Ramos (cell line): Measurements from ENCODE around the gene OR1K1.

Experiments used
- in situ Hi-C: fragments of 300-500 bp; cut with MboI; formaldehyde crosslinking; loops from one replicate; pipeline ENCODE4 v1.14.3; 2022; ENCODE audit warnings: low sequenced_read_pairs; ENCODE audit not compliant: unreplicated experiment

OR1K1 gene, protein sequence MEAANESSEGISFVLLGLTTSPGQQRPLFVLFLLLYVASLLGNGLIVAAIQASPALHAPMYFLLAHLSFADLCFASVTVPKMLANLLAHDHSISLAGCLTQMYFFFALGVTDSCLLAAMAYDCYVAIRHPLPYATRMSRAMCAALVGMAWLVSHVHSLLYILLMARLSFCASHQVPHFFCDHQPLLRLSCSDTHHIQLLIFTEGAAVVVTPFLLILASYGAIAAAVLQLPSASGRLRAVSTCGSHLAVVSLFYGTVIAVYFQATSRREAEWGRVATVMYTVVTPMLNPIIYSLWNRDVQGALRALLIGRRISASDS

DNA sequence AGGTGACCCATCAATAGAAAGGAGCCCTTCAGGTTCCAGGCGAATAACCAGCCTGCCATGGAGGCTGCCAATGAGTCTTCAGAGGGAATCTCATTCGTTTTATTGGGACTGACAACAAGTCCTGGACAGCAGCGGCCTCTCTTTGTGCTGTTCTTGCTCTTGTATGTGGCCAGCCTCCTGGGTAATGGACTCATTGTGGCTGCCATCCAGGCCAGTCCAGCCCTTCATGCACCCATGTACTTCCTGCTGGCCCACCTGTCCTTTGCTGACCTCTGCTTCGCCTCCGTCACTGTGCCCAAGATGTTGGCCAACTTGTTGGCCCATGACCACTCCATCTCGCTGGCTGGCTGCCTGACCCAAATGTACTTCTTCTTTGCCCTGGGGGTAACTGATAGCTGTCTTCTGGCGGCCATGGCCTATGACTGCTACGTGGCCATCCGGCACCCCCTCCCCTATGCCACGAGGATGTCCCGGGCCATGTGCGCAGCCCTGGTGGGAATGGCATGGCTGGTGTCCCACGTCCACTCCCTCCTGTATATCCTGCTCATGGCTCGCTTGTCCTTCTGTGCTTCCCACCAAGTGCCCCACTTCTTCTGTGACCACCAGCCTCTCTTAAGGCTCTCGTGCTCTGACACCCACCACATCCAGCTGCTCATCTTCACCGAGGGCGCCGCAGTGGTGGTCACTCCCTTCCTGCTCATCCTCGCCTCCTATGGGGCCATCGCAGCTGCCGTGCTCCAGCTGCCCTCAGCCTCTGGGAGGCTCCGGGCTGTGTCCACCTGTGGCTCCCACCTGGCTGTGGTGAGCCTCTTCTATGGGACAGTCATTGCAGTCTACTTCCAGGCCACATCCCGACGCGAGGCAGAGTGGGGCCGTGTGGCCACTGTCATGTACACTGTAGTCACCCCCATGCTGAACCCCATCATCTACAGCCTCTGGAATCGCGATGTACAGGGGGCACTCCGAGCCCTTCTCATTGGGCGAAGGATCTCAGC is at the start of gene OR1K1:
TSS of gene OR1K1 (plus strand) at position 58 of the 995 bp plus-strand sequence. CDS start at position 58, 0 bp downstream.
- in situ Hi-C loops = loop anchor here (25.0 kb wide), 2 partner anchors 562 to 688 kb away; partner anchors contain the start of gene CRB2

DNA sequence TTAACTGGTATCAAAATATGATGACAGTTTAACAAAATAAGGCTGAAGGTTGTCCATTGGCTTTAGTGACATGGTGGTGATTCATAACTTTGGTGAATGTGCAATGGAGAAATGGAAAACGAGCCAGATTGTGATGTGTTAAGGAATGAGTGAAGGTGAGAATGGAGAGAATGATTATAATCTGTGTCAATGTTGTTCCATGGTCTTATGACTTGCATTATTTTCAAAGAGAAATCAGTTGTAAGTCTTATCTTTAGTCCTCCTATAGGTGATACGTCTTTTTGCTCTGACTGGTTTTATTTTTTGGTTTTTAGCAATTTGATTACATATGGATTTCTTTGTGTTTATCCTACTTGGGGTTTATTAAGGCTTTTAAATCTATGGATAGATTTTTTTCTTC is 45.1 kb upstream of the OR1K1 start:
- in situ Hi-C loops = no loop called here

DNA sequence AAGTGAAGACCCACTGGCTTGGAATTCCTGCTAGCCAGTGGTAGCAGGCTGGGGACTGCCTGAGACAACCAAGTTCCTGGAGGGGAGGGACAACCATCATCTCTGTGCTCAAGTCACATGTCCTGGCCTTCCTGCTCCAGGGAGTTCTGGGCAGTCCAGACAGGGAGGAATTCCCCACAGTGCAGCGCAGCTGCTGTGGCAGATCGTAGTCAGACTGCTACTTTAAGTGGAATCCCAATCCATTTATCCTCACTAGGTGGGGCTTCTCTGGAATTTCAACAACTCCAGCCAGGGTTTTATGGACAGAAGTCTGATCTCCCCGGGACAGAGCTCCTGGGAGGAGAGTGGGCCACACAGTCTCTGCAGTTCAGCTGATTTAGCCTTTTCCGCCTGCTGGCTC is 32.1 kb upstream of the OR1K1 start:
- in situ Hi-C loops = no loop called here

DNA sequence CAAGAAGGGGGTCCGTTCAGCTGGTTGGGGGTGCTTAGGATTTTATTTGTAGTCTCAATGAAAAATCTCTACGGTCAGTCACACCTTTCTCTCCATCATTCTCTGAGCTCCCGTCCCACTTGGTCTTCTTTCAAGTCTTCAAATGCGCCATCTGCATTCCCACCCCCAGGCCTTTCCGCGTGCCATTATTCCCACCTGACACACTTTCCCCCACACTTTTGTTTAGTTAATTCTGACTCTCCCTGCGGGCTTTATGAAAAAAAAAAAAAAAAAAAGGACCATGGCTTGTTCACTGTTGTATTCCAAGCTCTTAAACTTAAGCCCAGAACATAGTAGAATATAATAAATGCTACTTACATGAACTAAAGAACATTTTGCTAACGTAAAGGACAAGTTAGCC is 22.9 kb upstream of the OR1K1 start:
- in situ Hi-C loops = no loop called here

DNA sequence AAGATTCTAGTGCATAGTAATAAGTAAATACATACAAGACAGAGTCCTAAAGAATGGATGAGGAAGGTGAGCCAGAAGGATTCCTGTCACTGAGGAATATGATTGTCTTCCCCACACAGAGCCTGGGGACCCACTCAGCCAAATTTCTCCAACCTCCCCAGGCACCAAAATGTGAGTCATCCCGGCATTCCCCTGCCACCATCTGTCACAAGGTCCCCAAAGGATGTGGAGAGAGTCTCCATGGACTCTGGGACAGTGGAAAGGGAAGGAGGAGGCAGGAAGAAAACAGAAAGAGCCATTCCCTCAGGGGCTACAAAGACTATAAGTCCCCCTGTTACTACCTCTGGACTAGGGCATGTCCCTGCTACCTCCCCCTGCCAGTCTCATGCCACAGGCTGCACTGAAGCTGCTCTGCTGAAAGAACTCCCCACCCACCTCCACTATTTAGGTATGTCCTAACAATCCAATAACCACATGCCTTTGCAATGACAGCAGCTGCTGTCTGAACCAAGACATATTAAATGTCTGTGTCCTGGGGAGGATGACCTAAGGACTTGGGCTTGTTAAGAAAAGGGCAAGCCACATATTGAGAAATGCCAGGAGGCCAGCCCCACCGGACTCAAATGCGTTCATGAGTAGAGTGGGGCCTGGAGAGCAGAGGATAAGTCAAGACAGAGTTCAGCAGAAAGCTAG is 21.8 kb upstream of the OR1K1 start:
- in situ Hi-C loops = no loop called here

DNA sequence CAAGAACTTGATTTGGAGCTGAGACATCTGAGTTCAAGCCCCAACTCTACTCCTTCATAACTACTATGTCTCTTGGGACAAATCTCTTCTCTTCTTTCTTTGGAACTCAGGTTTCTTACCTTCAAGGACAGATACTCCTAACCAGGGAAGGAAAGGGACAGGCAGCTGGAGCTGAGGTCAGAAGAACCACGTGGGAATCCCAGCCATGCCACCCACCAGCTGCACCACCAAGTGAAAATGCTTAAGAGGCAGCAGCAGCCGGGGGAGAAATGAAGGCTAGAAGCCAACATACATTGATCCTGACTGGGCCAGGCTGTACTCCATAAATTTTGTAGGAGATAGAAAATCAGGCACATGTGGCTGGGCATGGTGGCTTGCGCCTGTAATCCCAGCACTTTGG is 20.7 kb upstream of the OR1K1 start:
- in situ Hi-C loops = no loop called here

DNA sequence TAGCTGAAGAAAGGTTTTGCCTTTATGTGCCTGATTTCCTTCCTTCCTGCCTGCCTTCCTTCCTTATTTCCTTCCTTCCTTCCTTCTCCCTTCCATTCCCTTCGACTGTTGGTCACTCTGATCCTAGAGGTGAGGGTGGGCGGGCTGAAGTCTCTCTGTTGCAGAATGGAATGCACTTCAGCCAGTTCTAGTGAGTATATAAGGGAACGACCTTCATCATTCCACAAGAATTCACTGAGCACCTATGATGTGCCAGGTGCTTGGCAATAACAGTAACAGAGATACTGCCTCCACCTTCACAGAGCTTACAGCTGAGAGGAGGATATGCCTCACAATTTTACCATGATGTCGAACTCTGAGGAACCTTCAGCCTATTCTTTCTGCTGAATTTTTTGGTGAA is 19.9 kb upstream of the OR1K1 start:
- in situ Hi-C loops = no loop called here

DNA sequence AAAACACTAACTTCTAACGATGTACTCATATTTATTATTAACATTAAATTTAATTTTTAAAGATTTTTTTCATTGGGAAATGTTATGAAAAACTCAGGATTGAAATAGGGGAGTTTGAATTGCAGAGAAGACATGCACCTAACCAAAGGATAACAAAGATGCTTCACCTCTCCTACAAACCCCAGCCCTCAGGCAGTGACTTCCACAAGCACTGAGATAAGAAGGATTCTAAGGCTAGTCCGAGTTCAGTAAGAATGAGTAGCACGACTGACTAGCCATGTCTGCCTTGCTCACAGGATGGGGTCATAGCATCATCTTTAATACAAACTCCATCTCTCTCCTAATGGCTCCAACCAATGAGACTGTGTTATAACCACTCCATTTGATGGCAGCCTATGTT is 18.3 kb upstream of the OR1K1 start:
- in situ Hi-C loops = no loop called here

DNA sequence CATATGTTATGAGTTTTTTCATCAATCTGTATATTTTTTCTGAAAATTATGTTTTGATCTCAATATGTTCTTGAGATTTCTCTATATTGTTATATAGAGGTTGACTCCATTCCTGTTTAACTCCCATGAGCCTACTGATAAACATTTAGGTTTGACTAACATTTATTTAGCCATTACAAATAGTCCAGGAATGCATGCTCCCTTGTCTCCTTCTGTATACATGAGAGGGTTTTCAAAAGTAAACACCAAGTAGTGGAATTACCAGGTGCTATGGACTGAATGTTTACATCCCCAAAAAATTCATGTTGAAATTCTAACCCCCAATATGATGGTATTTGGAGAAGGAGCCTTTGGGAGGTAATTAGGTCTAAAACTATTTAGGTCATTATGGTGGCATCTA is 14.7 kb upstream of the OR1K1 start:
- in situ Hi-C loops = no loop called here

DNA sequence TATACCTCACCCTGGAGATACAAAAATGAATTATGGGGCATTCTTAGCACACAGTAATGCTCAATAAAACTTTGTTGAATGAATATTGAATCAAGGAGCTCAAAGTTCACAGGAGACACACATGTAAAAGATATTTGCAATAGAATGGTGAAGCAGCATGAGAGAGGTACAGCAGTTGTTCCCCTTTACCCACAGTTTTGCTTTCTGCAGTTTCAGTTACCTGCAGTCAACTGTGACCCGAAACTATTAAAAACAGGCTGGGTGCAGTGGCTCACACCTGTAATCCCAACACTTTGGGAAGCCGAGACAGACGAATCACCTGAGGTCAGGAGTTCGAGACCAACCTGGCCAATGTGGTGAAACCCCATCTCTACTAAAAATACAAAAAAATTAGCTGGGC is 13.6 kb upstream of the OR1K1 start:
- in situ Hi-C loops = no loop called here

DNA sequence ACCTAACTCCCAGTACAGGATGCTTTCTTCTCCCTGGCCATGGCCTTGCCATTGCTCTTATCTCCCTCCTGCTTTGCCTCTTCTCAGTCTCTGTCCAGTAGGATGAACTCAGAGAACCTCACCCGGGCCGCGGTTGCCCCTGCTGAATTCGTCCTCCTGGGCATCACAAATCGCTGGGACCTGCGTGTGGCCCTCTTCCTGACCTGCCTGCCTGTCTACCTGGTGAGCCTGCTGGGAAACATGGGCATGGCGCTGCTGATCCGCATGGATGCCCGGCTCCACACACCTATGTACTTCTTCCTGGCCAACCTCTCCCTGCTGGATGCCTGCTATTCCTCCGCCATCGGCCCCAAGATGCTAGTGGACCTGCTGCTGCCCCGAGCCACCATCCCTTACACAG is 11.1 kb upstream of the OR1K1 start, which contains the start of gene OR5C1:
TSS of gene OR5C1 (plus strand) at position 103 of the 400 bp plus-strand sequence. CDS start at position 103, 0 bp downstream.
- in situ Hi-C loops = no loop called here

DNA sequence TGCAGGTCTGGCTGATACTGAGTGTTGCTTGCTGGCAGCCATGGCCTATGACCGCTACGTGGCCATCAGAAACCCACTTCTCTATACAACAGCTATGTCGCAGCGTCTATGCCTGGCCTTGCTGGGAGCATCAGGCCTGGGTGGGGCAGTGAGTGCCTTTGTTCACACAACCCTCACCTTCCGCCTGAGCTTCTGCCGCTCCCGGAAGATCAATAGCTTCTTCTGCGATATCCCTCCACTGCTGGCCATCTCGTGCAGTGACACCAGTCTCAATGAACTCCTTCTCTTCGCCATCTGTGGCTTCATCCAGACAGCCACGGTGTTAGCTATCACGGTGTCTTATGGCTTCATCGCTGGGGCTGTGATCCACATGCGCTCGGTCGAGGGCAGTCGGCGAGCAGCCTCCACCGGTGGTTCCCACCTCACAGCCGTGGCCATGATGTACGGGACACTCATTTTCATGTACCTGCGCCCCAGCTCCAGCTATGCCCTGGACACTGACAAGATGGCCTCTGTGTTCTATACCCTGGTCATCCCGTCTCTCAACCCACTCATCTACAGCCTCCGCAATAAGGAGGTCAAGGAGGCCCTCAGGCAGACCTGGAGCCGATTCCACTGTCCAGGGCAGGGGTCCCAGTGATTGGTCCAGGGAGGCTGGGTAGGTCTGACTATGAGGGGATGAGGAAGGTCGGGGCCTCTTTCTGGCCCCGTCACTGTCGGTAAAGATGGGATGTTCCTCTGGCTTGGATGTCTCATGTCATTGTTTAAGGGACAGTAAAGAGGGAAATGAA is 10.5 kb upstream of the OR1K1 start:
- in situ Hi-C loops = no loop called here

DNA sequence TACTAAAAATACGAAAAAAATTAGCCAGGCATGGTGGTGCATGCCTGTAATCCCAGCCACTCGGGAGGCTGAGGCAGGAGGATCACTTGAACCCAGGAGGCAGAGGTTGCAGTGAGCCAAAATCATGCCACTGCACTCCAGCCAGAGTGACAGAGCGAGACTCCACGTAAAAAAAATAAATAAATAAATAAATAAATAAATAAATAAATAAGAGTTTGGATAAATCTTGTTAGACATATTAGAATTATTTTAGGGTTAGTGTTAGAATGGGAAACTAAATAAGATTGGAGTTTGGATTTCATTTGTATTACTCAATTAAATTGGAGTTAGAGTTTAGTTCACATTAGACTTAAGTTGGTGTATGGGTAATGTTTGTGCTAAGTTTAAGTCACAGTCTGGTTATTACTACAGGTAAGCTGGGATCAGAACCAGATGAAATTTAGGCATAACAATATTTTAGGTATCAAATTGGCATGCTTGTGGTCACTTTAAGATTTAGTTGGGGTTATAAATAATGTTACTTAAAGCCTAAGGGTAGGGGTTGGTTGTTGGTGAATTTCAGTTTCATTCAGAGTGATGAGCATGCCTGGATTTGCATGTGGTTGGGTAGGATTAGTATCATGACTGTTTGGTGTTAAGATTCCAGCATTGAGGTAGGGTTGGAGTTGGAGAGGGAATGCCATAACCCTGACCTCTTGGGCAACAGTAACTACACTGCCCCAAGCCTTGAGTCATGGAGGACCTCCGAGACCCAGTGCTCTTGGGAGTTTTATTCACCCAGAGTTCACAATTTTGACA is 7.9 kb upstream of the OR1K1 start:
- in situ Hi-C loops = no loop called here

DNA sequence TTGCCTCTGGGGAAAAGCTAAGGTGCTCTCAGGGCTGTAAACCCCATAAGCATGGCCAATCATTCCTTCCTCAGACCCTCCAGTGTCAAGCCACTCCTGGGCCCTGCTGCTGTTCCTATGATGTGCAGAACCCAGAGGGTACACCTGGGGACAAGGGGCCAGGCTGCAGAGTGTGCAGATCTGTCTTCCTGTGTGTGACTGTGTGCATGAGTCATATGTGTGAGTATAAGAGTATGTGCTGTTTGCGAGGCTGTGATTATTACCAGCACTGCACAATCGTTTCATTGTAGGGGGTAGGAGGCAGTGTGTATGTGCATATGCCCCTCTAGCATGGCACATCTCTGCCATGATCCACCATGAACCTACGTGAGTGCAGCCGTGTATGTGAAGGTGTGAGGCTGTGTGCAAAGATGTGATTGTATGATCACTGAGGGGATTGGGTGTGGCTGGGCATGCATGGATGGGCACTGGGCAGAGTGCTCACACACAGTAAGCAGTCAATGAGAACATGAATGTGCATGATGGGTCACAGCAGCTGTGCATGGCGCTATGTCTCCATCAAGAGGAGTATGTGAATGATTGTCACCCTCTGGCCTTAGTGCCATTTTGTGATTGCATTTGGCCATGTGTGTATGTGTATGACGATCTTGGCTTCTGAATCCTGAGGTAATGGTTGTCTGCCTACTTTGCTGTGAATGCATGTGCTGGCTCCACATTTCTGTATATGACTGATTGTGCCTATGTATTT is 2.4 kb upstream of the OR1K1 start:
- in situ Hi-C loops = no loop called here

DNA sequence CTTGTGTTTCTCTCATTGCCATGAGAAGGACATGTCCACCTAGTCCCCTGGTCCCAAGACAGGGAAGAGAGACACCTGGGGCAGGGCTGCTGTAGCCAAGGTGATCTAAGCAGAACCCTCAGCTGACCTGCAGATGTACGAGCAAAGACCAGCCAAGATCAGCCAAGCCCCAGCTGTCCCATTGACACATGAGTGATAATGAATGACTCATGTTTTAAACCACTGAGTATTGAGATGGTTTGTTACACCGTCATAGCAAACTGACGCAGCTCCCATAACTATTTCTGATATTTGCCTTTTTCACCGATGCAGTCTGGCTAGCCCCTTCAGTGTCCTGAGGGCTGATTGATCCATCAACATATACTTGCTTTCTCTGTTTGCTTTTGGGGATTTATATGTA is 6.7 kb downstream of the OR1K1 start:
- in situ Hi-C loops = loop anchor here (25.0 kb wide), 2 partner anchors 556 to 694 kb away; partner anchors contain the start of gene CRB2

DNA sequence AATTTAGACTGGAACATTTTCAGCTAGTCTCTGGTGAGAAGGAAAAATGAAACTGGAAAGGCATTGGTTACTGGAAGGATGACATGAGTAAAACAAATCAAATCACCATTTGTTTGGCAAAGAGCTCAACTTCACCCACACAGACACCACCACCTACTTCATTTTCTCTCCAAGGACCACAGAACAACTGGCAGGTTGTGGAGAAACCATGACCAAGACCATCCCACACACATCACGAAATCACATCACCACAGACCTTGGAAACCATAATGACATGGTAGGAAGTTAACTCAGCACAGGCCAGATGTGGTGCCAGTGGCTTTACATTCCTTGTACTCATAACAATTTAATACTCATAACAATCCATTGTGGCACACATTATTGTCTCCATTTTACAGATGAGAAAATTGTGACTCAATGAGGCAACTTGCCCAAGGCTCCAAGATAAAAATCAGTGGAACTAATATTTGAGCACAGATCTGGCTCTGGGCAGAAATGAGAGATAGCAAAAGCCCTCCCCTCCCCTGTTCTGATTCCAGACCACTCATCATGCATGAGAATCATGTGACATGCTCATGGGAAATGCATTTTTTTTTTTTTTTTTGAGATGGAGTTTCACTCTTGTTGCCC is 7.5 kb downstream of the OR1K1 start:
- in situ Hi-C loops = loop anchor here (25.0 kb wide), 2 partner anchors 555 to 695 kb away; partner anchors contain the start of gene CRB2

DNA sequence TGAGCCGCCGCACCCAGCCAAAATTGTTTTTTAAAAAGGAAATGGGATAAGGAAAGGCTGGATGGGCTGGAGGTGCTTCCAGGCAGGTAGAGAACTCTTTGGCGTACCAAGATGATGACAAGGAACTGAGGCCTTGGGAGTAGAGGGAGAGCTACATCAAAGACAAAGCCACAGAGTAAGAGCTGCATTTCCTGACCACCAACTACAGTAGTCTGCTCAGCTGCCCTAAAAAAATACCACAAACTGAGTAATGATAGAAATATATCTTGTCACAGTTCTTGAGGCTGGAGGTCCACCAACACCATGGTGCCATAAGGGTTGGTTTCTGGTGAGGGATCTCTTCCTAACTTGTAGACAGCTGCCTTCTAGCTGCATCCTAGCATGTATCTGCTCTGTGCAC is 8.2 kb downstream of the OR1K1 start:
- in situ Hi-C loops = loop anchor here (25.0 kb wide), 2 partner anchors 554 to 696 kb away; partner anchors contain the start of gene CRB2

DNA sequence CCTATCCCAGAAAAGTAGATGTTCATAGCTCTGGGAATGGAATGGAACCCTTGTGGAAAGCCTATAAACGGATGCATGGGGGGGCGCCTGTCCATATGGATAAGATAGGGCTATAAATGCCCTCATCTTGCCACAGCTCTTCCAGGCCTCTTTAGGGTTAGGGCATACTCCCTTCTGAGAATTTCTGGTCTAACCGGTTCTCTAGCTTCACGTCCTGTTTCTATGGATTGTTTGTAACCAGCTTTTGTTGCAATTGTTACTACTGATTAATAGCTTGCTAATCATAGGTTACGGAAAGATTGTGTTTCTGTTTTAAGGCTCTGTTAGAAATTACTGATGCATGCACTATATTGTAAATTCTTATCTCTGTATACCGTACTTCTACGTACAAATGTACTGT is 9.3 kb downstream of the OR1K1 start:
- in situ Hi-C loops = loop anchor here (25.0 kb wide), 2 partner anchors 553 to 697 kb away; partner anchors contain the start of gene CRB2
